Measurements from ENCODE around the gene E2F3.

GRCh38 chr6:20377623-20378265, 23.9 kb upstream of the E2F3 start:
- no peak for TF ChIP-seq EP300 (IDR thresholded peaks at IDR 0.05; ENCODE audit: low read depth)
- TF ChIP-seq CTCF (IDR thresholded peaks at IDR 0.05) = no peak
- TF ChIP-seq POLR2A (IDR thresholded peaks at IDR 0.05) = no peak
- no peak for TF ChIP-seq POLR2AphosphoS5 (IDR thresholded peaks at IDR 0.05)

All from transverse colon (tissue), 4 donors.